ENCODE data around the gene ZFY.

- TF ChIP-seq, protein P1, sequence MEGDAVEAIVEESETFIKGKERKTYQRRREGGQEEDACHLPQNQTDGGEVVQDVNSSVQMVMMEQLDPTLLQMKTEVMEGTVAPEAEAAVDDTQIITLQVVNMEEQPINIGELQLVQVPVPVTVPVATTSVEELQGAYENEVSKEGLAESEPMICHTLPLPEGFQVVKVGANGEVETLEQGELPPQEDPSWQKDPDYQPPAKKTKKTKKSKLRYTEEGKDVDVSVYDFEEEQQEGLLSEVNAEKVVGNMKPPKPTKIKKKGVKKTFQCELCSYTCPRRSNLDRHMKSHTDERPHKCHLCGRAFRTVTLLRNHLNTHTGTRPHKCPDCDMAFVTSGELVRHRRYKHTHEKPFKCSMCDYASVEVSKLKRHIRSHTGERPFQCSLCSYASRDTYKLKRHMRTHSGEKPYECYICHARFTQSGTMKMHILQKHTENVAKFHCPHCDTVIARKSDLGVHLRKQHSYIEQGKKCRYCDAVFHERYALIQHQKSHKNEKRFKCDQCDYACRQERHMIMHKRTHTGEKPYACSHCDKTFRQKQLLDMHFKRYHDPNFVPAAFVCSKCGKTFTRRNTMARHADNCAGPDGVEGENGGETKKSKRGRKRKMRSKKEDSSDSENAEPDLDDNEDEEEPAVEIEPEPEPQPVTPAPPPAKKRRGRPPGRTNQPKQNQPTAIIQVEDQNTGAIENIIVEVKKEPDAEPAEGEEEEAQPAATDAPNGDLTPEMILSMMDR (IDR thresholded peaks at IDR 0.05; ENCODE audit: insufficient read depth, low read length, poor library complexity, severe bottlenecking), result no peak
- TF ChIP-seq EZH2phosphoT487 (conservative IDR thresholded peaks at IDR 0.05; ENCODE audit: low read length), result no peak
Observed at GRCh38 chrY:2887955-2888354, 47.2 kb upstream of the ZFY start.
